ENCODE measurements around the gene ISG20.
"Not testable (repeated sequence)": the region's sequence is repeated elsewhere in the genome, so short reads cannot be mapped to it uniquely, and the experiment has no call there.

Gene ISG20

GRCh38 chr15:88618686-88619085 is 20.1 kb upstream of the ISG20 start:
- no peak for DNase-seq (ENCODE audit: low read depth in 1 of 2, low spot score in 1 of 2)

GRCh38 chr15:88619796-88620195 is 19.0 kb upstream of the ISG20 start:
- no peak for DNase-seq (ENCODE audit: low read depth in 1 of 2, low spot score in 1 of 2)

GRCh38 chr15:88620995-88621772 is 17.6 kb upstream of the ISG20 start, which contains the start of gene AEN:
Gene AEN (plus strand): TSS chr15:88621340. CDS start chr15:88626210, 4,870 bp downstream.
- DNase-seq (ENCODE audit: low read depth in 1 of 2, low spot score in 1 of 2) = peak; percentile 90 to 92

DNA sequence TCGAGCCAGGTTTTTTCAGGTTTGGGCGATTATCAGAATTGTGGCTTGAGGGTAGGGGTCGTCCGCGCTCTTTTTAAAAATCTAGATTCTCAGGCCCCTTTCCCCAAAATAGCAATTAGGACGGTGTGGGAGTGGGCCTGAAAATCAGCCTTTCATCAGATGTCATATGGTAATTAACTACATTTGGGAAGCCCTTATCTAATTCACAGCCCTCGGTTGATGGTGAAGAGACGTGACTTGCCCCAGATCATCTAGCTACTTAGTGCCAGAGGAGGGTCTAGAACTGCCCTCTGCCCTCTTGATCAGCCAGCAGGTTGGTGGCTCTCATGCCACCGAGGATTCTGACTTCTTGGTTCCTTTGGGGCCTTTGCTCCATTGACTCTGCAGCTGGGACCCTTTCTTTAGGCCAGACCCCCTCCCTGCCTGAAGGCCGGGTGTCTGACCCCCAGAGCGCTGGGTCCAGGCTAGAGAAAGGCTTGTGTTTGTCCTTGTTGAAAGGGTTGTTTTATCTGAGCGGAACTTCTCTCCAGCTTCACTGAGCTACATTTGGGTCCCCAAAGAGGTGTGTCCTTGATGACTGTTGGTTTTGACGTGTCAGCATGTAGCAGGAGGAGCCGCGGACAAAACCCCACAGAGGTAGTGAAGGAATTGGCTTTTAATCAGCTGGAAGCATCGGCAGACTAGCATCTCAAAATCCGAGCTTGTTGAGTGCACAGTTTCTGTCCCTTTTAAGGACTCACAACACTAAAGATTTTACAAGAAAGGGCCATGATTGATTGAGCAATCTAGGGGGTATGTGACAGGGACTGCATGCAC is 16.8 kb upstream of the ISG20 start:
- DNase-seq (ENCODE audit: low read depth in 1 of 2, low spot score in 1 of 2) = no peak

- DNase-seq (ENCODE audit: low read depth in 1 of 2, low spot score in 1 of 2) = no peak
Measured at GRCh38 chr15:88622605-88622975, 16.2 kb upstream of the ISG20 start.

DNA sequence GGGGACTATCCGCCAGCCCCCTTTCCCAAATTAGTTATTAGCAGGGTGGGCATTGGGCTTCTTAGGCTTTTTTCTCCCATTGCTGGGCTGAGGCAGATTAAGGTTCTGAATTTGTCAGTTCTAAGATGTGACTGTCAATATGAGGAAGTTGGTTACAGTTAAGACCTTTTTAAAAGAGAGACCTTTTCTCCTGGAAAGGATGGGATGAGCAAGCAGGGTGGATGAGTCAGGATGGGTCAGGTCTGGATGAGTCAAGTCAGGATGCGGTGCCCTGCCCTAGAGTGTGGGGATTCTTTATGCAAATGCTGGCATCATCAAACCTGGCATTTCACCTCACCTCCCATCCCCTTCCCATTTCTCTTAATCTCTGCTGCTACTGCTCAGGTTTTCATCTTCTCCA is 15.8 kb upstream of the ISG20 start:
- DNase-seq (ENCODE audit: low read depth in 1 of 2, low spot score in 1 of 2) = no peak

DNA sequence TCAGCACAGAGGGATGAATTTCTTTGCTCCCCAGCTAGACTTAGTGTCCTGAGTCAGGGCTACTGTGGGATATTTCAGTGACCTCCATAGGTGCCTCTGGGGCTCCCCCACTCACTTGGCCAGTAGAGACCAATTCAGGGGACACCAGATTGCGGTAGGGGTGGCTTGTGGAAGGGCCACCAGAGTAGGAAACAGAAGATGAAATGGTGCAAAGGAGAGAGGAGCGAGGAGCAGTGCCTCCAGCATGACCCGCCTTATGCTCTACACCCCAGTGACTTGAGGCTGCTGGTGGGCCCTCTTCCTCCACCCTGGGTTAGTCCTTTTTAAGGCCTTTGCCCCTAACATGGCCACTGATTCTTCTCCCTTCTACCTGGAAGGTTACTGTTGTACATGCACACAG is 15.2 kb upstream of the ISG20 start:
- no peak for DNase-seq (ENCODE audit: low read depth in 1 of 2, low spot score in 1 of 2)

- no peak for DNase-seq (ENCODE audit: low read depth in 1 of 2, low spot score in 1 of 2)
Measured at GRCh38 chr15:88624156-88624970, 14.5 kb upstream of the ISG20 start.

DNA sequence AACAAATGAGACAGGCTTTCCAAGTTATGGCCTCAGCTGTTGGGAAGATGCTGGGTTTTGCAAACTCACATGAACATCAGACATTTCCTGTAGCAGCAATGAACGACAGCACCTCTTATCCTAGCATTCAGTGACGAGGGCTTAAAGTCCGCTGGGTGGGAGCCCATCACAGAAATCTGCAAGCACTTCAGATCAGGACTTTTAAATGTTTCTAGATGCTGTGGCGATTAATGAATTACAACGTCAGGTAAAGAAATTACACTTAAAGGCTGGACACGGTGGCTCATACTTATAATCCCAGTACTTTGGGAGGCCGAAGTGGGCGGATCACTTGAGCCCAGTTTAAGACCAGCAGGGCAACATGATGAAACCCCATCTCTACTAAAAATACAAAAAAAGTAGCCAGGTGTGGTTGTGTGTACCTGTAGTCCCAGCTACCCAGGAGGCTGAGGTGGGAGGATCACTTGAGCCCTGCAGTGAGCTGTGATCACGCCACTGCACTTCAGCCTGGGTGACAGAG is 13.8 kb upstream of the ISG20 start:
- DNase-seq (ENCODE audit: low read depth in 1 of 2, low spot score in 1 of 2) = no peak

DNA sequence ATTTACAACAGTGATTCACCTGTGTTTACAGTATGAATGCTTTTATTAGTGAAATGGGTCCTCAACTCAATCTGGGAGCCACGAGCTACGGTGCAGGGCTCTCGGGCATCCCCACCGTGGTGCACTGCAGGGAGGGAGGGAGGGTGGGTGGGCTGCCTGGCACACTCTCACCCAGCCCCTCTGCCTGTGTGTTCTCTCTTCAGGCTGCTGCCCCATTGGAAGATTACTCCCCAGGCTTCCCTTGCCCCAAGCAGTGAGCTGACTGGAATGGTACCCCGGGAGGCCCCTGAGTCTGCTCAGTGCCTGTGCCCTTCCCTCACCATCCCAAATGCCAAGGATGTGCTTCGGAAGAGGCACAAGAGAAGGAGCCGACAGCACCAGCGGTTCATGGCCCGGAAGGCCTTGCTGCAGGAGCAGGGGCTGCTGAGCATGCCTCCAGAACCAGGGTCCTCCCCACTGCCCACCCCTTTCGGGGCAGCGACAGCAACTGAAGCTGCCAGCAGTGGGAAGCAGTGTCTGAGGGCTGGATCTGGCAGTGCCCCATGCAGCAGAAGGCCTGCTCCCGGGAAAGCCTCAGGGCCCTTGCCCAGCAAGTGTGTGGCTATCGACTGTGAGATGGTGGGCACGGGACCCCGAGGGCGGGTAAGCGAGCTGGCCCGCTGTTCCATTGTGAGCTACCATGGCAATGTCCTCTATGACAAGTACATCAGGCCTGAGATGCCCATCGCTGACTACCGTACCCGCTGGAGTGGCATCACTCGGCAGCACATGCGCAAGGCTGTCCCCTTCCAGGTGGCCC is 12.7 kb upstream of the ISG20 start:
- no peak for DNase-seq (ENCODE audit: low read depth in 1 of 2, low spot score in 1 of 2)

DNA sequence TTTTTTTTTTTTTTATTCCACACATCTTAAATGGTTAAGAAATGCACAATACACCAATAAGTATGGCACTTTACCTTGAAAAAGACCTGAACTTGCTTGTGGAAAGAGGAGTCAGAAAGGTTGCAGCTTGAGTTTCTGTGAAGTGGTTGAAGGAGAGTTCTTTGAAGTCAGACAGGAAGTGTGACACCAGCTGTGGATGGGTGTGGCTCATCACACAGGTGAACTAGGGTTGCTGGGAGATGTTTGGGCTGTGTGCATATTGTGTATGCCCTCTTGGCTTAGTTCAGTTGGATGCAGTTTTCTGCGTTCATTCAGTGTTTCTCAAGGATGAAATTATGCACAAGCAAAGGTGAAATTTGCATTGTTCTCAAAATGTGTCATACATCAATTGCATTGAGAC is 11.4 kb upstream of the ISG20 start:
- peak in 1 of 2 donors; percentile 56 for DNase-seq (ENCODE audit: low read depth in 1 of 2, low spot score in 1 of 2)

DNA sequence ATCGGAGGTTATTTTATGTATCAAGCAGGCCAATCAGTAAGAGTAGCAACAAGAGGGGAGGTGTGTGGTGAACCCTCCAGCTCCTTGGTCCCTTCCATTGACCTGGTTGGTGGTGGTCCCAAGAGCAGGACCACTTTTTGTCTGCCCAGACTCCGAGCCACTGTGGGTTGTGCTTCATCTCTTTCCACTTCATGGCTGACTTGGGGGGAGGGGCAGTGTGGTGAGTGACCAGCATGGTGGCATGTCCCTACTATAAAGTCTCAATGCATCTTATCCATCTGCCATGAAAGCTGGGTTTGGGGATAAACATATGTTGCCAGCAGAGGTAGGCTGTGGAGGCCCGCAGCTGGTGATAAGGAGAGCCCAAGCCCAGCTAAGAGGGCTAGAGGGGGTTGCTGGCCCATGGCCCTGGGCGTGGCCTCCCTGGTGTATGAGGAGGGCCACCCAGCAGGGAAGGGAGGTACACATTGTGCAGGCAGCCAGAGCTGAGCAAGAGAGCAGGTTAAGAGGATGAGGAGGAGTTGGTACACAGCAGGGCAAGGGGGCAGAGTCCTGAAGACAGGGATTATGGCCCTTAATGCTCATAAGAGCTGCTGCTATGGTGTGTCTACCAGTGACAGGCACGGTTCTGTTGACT is 10.7 kb upstream of the ISG20 start:
- DNase-seq (ENCODE audit: low read depth in 1 of 2, low spot score in 1 of 2) = no peak

- no peak for DNase-seq (ENCODE audit: low read depth in 1 of 2, low spot score in 1 of 2)
Measured at GRCh38 chr15:88629071-88629470, 9.7 kb upstream of the ISG20 start.

DNA sequence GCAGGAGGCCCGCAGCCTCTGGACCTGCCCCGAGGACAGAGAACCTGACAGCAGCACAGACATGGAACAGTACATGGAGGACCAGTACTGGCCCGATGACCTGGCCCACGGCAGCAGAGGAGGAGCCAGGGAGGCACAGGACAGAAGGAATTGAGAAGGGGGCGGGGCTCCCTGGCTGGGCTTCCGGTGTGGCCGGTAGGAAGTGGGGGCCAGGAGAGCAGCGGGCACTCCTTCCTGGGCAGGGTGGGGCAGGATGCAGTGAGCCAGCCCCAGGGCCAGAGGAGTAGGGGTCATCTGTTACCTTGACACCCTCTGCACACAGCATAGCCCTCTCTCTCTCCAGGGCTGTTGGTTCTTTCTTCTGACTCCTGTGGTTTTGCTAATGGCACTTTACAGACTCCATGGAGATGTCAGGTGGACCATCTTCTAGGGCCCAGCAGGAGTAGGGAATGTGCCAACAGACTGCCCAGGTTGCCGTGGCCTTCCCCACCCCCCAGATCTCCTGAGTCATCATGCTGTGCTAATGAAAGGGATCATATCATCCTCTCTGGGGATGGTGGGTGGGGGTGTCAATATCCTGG is 8.6 kb upstream of the ISG20 start:
- DNase-seq (ENCODE audit: low read depth in 1 of 2, low spot score in 1 of 2) = no peak

DNA sequence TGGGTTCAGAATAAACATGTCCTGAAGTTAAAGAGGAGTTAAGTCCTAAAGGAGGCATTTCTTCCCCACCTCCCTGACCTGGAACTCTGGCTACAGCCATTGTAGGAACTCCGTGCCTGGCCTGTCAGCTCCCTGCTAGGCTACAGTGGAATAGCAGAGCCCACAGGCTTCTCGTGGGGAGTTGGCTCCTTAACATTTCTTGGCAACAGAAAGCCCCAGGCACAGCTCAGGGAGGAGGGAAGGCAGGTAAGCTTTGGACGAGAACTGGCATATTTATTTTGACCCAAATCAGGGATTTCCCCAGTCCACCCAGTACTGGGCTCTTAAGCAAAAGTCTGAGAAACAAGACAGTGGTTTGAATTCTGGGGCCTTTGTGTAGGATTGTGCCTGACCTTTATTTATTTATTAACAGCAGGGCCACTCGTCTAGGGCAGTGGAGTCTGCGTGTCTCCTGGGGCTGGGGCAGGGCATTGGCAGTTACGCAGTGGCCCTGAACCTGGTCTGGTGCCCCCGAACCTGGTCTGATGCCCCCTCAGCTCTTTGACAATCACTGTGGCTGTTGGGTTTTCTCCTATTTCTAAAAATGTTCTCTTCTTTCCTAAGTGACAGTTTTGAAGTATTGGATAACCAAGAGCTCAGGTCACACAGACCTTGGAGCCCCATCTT is 7.9 kb upstream of the ISG20 start:
- no peak for DNase-seq (ENCODE audit: low read depth in 1 of 2, low spot score in 1 of 2)

GRCh38 chr15:88631464-88632028 is 7.3 kb upstream of the ISG20 start:
- DNase-seq (ENCODE audit: low read depth in 1 of 2, low spot score in 1 of 2) = no peak

DNA sequence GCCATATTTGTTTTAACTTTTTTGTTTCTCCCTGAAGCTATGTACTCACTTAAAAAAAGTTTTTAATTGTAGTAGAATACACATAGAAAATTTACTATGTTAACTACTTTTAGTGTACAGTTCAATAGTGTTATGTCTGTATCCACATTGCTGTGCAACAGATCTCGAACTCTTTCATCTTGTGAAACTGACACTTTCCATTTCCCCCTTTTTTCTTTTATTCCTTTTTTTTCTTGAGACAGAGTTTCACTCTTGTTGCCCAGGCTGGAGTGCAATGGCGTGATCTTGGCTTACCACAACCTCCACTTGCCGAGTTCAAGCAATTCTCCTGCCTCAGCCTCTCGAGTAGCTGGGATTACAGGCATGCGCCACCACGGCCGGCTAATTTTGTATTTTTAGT is 6.0 kb upstream of the ISG20 start:
- DNase-seq (ENCODE audit: low read depth in 1 of 2, low spot score in 1 of 2) = not testable (repeated sequence)

DNA sequence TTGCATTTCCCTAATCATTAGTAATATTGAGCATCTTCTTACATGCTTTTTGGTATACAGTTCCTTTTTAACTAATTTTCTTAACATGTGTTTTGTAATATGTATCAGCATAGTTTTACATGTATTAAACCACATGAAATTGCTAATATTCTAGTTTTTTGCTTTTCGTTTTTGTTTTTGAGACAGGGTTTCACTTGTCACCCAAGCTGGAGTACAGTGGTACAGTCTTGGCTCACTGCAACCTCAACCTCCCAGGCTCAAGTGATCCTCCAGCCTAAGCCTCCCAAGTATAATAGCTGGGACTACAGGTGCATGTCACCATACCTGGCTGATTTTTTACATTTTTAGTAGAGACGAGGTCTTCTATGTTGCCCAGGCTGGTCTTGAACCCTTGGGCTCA is 4.4 kb upstream of the ISG20 start:
- DNase-seq (ENCODE audit: low read depth in 1 of 2, low spot score in 1 of 2) = no peak

DNA sequence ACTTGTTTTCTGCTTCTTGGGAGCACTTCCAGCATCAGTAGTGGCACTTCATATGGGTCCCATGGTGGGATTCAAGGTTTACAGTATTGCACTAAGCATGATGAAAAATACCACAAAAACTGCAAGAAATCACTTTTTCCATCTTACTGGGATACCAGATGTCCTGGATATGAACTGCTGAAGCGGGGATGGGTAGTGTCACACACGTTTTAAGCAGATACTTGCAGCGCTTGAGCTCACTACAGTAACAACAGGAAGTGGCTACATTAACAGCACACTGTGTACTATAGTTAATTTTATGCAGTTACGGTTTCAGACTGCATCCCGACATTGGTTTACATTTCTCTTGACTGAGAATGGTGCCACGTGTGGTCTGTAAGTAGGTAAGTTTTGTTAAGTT is 3.5 kb upstream of the ISG20 start:
- DNase-seq (ENCODE audit: low read depth in 1 of 2, low spot score in 1 of 2) = no peak
